Common myeloid progenitor, CD34-positive (primary cell): Measurements from ENCODE around the gene ECI1.

Experiments used
- CTCF ChIA-PET: fragments of 350-600 bp; sonication (Branson Sonifier 250); formaldehyde crosslinking; loops from one replicate; lab custom pipeline; 2021; ENCODE audit warnings: antibody characterized with exemption; lab: Charles Lee
- POLR2A ChIA-PET: fragments of 350-600 bp; sonication (Branson Sonifier 250); formaldehyde crosslinking; loops from one replicate; lab custom pipeline; 2021; ENCODE audit warnings: antibody characterized with exemption; lab: Charles Lee
- DNase-seq, 3 donors: peaks; one replicate each; pipeline versions ENCODE4 v3.0.0 to v3.0.0-alpha.2; 2013
- H3K27ac ChIP-seq, 2 experiments: 1 replicate in 1 of 2; 2 replicates in 1 of 2; pipeline ENCODE4 v1.7.0; 2013; ENCODE audit warnings: inconsistent platforms in 2 of 2, low read length in 2 of 2, mild to moderate bottlenecking in 2 of 2, low read depth in 1 of 2, moderate library complexity in 1 of 2; ENCODE audit not compliant: severe bottlenecking in 2 of 2, insufficient read depth in 1 of 2, poor library complexity in 1 of 2
- H3K27me3 ChIP-seq, 5 experiments: replicated peaks in 2 of 5; 1 replicate in 3 of 5; 2 replicates in 2 of 5; pipeline versions ENCODE4 v1.6.1 to v1.7.0; 2013; ENCODE audit warnings: low read length in 4 of 5, mild to moderate bottlenecking in 2 of 5, moderate library complexity in 2 of 5, inconsistent platforms in 1 of 5; ENCODE audit not compliant: insufficient read depth in 5 of 5, control insufficient read depth in 4 of 5
- H3K36me3 ChIP-seq, 4 experiments: 1 replicate in 2 of 4; 2 replicates in 2 of 4; pipeline versions ENCODE4 v1.6.1 to v1.7.0; 2013; ENCODE audit warnings: low read length in 3 of 4, control low read depth in 1 of 4, mild to moderate bottlenecking in 1 of 4; ENCODE audit not compliant: control insufficient read depth in 4 of 4, insufficient read depth in 4 of 4
- H3K4me1 ChIP-seq, 4 experiments: 1 replicate in 3 of 4; 2 replicates in 1 of 4; pipeline versions ENCODE4 v1.6.1 to v1.7.1; 2013; ENCODE audit warnings: low read length in 3 of 4, mild to moderate bottlenecking in 3 of 4, control low read depth in 1 of 4, inconsistent platforms in 1 of 4, moderate library complexity in 1 of 4; ENCODE audit not compliant: control insufficient read depth in 4 of 4, insufficient read depth in 4 of 4; ENCODE audit errors: control extremely low read depth in 1 of 4
- H3K4me3 ChIP-seq, 7 experiments: 1 replicate in 4 of 7; 2 replicates in 3 of 7; pipeline versions ENCODE4 v1.5.1 to v1.7.0; 2013; ENCODE audit warnings: mild to moderate bottlenecking in 7 of 7, low read length in 6 of 7, moderate library complexity in 6 of 7, inconsistent platforms in 2 of 7, low read depth in 2 of 7, control low read depth in 1 of 7; ENCODE audit not compliant: insufficient read depth in 4 of 7, control insufficient read depth in 1 of 7; ENCODE audit errors: extremely low read depth in 1 of 7
- H3K9me3 ChIP-seq, 5 experiments: 1 replicate in 4 of 5; 2 replicates in 1 of 5; pipeline versions ENCODE4 v1.6.1 to v1.7.1; 2013; ENCODE audit warnings: low read length in 4 of 5, mild to moderate bottlenecking in 2 of 5, inconsistent platforms in 1 of 5, low read depth in 1 of 5, moderate library complexity in 1 of 5; ENCODE audit not compliant: control insufficient read depth in 4 of 5, insufficient read depth in 2 of 5; ENCODE audit errors: control extremely low read depth in 1 of 5
- WGBS: methylation state at CpG from one replicate; pipeline ENCODE4 v1.1.5; 2013; ENCODE audit not compliant: insufficient coverage; 5-methylcytosine and 5-hydroxymethylcytosine counted together

Gene ECI1

GRCh38 chr16:2273931-2274330, 22.5 kb upstream of the ECI1 start:
- H3K27me3 ChIP-seq: no peaks in the 10 kb centered on the region
- H3K27ac ChIP-seq: no peak overlapping the region
- H3K4me3 ChIP-seq: no peak overlapping the region
- POLR2A ChIA-PET: no interaction called here
- WGBS: 99% methylated on average over 10 of the region's 10 CpGs
- H3K9me3 ChIP-seq: no peaks in the 10 kb centered on the region
- H3K36me3 ChIP-seq: peaks cover 0 to 5% (median 2%) of the 10 kb centered on the region in 4 experiments
- CTCF ChIA-PET: no interaction called here
- DNase-seq: no peak
- peaks cover 0 to 17% (median 9%) of the 10 kb centered on the region in 4 experiments for H3K4me1 ChIP-seq

- WGBS: 94% methylated on average over 15 of the region's 16 CpGs
- ChIA-PET POLR2A (no interaction called here), CTCF (no interaction called here)
- DNase-seq: no peak
- Histone ChIP-seq H3K36me3 (peaks cover 0 to 3% (median under 1%) of the 10 kb centered on the region in 4 experiments), H3K4me1 (peaks cover 0 to 17% (median 12%) of the 10 kb centered on the region in 4 experiments), H3K27ac (no peak overlapping the region), H3K4me3 (no peak overlapping the region), H3K9me3 (no peaks in the 10 kb centered on the region), H3K27me3 (no peaks in the 10 kb centered on the region)
Measured at GRCh38 chr16:2273484-2273883, 22.1 kb upstream of the ECI1 start.

- no peaks in the 10 kb centered on the region for H3K9me3 ChIP-seq
- H3K27me3 ChIP-seq: no peaks in the 10 kb centered on the region
- POLR2A ChIA-PET: no interaction called here
- CTCF ChIA-PET: interaction anchor here (1.5 to 1.9 kb wide), 2 partner anchors 9 to 13 kb away, joined by 4 to 6 read pairs; no protein-coding TSS in a partner anchor
- no peak for DNase-seq
- H3K27ac ChIP-seq: no peak overlapping the region
- WGBS: 97% methylated on average over 12 of the region's 14 CpGs
- H3K4me1 ChIP-seq: peaks cover 0 to 17% (median 12%) of the 10 kb centered on the region in 4 experiments
- H3K4me3 ChIP-seq: no peak overlapping the region
- H3K36me3 ChIP-seq: peaks cover 0 to 2% (median 0%) of the 10 kb centered on the region in 4 experiments
Measured at GRCh38 chr16:2271848-2272461, 20.6 kb upstream of the ECI1 start.

- H3K4me1 ChIP-seq: peaks cover 0 to 27% (median 18%) of the 10 kb centered on the region in 4 experiments
- H3K36me3 ChIP-seq: peaks cover 0 to 2% (median under 1%) of the 10 kb centered on the region in 4 experiments
- DNase-seq: no peak
- ChIA-PET CTCF (interaction anchor here (0.7 to 2.3 kb wide), 5 partner anchors 8 to 231 kb away, joined by 3 to 7 read pairs (median 6); partner anchors contain the start of gene ECI1), POLR2A (no interaction called here)
- H3K9me3 ChIP-seq: no peaks in the 10 kb centered on the region
- 86% methylated on average over 14 of the region's 15 CpGs for WGBS
- H3K27ac ChIP-seq: no peak overlapping the region
- no peak overlapping the region for H3K4me3 ChIP-seq
- H3K27me3 ChIP-seq: no peaks in the 10 kb centered on the region
Measured at GRCh38 chr16:2270588-2271470, 19.4 kb upstream of the ECI1 start.

- Histone ChIP-seq H3K9me3 (no peaks in the 10 kb centered on the region), H3K27ac (no peak overlapping the region), H3K4me3 (no peak overlapping the region), H3K27me3 (no peaks in the 10 kb centered on the region), H3K36me3 (peaks cover 0 to 6% (median 2%) of the 10 kb centered on the region in 4 experiments), H3K4me1 (peaks cover 0 to 30% (median 18%) of the 10 kb centered on the region in 4 experiments)
- ChIA-PET POLR2A (no interaction called here), CTCF (interaction anchor here (0.7 to 2.3 kb wide), 3 partner anchors 12 to 232 kb away, joined by 3 to 7 read pairs (median 6); partner anchors contain the start of gene ECI1)
- WGBS: 96% methylated on average over 4 of the region's 9 CpGs
- peak in 1 of 3 donors; percentile 31 for DNase-seq
Measured at GRCh38 chr16:2270070-2270462, 18.7 kb upstream of the ECI1 start.

GRCh38 chr16:2267913-2268666, 16.7 kb upstream of the ECI1 start, which contains the start of gene RNPS1:
Gene RNPS1 (minus strand): TSS chr16:2268126. CDS start chr16:2264643, 3,483 bp downstream.
- CTCF ChIA-PET: no interaction called here
- Histone ChIP-seq H3K4me1 (peaks cover 0 to 30% (median 18%) of the 10 kb centered on the region in 4 experiments), H3K4me3 (peak within 1 kb of the TSS; percentile 84 to 99 (median 93)), H3K27ac (peak within 1 kb of the TSS; percentile 89 to 92), H3K27me3 (no peaks in the 10 kb centered on the region), H3K9me3 (no peaks in the 10 kb centered on the region), H3K36me3 (peaks cover 2 to 26% (median 15%) of the 10 kb centered on the region in 4 experiments)
- DNase-seq: peak; percentile 96 to 98 (median 98)
- WGBS: under 1% methylated on average over 82 of the region's 88 CpGs
- POLR2A ChIA-PET: interaction anchor here (0.6 to 0.8 kb wide), 2 partner anchors 23 to 860 kb away, joined by 3 read pairs; no protein-coding TSS in a partner anchor
